Activated T-helper 1 cell treated with anti-CD3 and anti-CD28 coated beads, Interleukin-12 subunit alpha, Interleukin-12 subunit beta, Interleukin-2, Interleukin-4 antibody, amounts not matched to agents 30 ng/mL and 10 ng/mL and 1 ng/mL, durations not matched to agents 14 hours and 24 hours and 36 hours (primary cell): ENCODE measurements around the gene CHSY1. TPM values are rescaled to one million over a fixed set of nuclear protein-coding genes. Genes with fewer than 3 reads are reported as not detected.

ENCODE experiments used
- DNase-seq: peaks from one replicate; pipeline ENCODE4 v3.0.0; 2021; ENCODE audit warnings: low spot score
- H3K27ac Mint-ChIP-seq: one replicate; pipeline ENCODE4 v1.8.0; 2021; ENCODE audit warnings: mild to moderate bottlenecking, mixed read lengths
- H3K27me3 Mint-ChIP-seq: one replicate; pipeline ENCODE4 v1.8.0; 2022; ENCODE audit warnings: mild to moderate bottlenecking, moderate library complexity, mixed read lengths; ENCODE audit not compliant: insufficient read depth
- H3K36me3 Mint-ChIP-seq: one replicate; pipeline ENCODE4 v1.8.0; 2021; ENCODE audit warnings: low read depth, mixed read lengths
- H3K4me1 Mint-ChIP-seq: one replicate; pipeline ENCODE4 v1.8.0; 2021; ENCODE audit warnings: low read depth, mixed read lengths
- H3K4me3 Mint-ChIP-seq: one replicate; pipeline ENCODE4 v1.8.0; 2021; ENCODE audit warnings: mild to moderate bottlenecking, moderate library complexity, mixed read lengths
- H3K9me3 Mint-ChIP-seq: one replicate; pipeline ENCODE4 v1.8.0; 2021; ENCODE audit warnings: mixed read lengths
- intact Hi-C: fragments of 100-400 bp; cut with micrococcal nuclease; formaldehyde crosslinking; loops from one replicate; pipeline ENCODE4 v1.15.1; 2024
- total RNA-seq: library from RNA; stranded (reverse); gene quantifications from 2 replicates; pipeline ENCODE4 v1.2.3, GENCODE V29; 2022

Gene CHSY1
- total RNA-seq, 1 donor from 2014 or later = 76.3 TPM

- DNase-seq = no peak
- intact Hi-C loops = no loop called here
- no peaks in the 10 kb centered on the region for H3K27me3 Mint-ChIP-seq
- H3K4me3 Mint-ChIP-seq = no peak overlapping the region
- H3K9me3 Mint-ChIP-seq = no peaks in the 10 kb centered on the region
- peaks cover 82% of the 10 kb centered on the region for H3K4me1 Mint-ChIP-seq
- peak overlapping the region; percentile 66 for H3K27ac Mint-ChIP-seq
- peaks cover 64% of the 10 kb centered on the region for H3K36me3 Mint-ChIP-seq
Measured at GRCh38 chr15:101183931-101184305, 67.9 kb downstream of the CHSY1 start.

GRCh38 chr15:101183226-101183930 is 68.5 kb downstream of the CHSY1 start:
- no peak overlapping the region for H3K4me3 Mint-ChIP-seq
- H3K9me3 Mint-ChIP-seq = no peaks in the 10 kb centered on the region
- no peak for DNase-seq
- intact Hi-C loops = no loop called here
- peak overlapping the region; percentile 66 for H3K27ac Mint-ChIP-seq
- H3K4me1 Mint-ChIP-seq = peaks cover 82% of the 10 kb centered on the region
- peaks cover 65% of the 10 kb centered on the region for H3K36me3 Mint-ChIP-seq
- H3K27me3 Mint-ChIP-seq = no peaks in the 10 kb centered on the region

GRCh38 chr15:101182215-101182614 is 69.6 kb downstream of the CHSY1 start:
- intact Hi-C loops = loop anchor here (1.0 kb wide), 1 partner anchor 23 kb away; no protein-coding TSS in a partner anchor
- H3K27ac Mint-ChIP-seq = peak overlapping the region; percentile 49
- no peaks in the 10 kb centered on the region for H3K27me3 Mint-ChIP-seq
- no peaks in the 10 kb centered on the region for H3K9me3 Mint-ChIP-seq
- H3K4me3 Mint-ChIP-seq = peak overlapping the region; percentile 21
- peaks cover 83% of the 10 kb centered on the region for H3K4me1 Mint-ChIP-seq
- DNase-seq = no peak
- H3K36me3 Mint-ChIP-seq = peaks cover 69% of the 10 kb centered on the region

- H3K27me3 Mint-ChIP-seq = no peaks in the 10 kb centered on the region
- peaks cover 68% of the 10 kb centered on the region for H3K36me3 Mint-ChIP-seq
- no peaks in the 10 kb centered on the region for H3K9me3 Mint-ChIP-seq
- no peak for DNase-seq
- peak overlapping the region; percentile 23 for H3K4me3 Mint-ChIP-seq
- intact Hi-C loops = no loop called here
- peaks cover 81% of the 10 kb centered on the region for H3K4me1 Mint-ChIP-seq
- H3K27ac Mint-ChIP-seq = peak overlapping the region; percentile 49
Measured at GRCh38 chr15:101181349-101181748, 70.5 kb downstream of the CHSY1 start.

DNA sequence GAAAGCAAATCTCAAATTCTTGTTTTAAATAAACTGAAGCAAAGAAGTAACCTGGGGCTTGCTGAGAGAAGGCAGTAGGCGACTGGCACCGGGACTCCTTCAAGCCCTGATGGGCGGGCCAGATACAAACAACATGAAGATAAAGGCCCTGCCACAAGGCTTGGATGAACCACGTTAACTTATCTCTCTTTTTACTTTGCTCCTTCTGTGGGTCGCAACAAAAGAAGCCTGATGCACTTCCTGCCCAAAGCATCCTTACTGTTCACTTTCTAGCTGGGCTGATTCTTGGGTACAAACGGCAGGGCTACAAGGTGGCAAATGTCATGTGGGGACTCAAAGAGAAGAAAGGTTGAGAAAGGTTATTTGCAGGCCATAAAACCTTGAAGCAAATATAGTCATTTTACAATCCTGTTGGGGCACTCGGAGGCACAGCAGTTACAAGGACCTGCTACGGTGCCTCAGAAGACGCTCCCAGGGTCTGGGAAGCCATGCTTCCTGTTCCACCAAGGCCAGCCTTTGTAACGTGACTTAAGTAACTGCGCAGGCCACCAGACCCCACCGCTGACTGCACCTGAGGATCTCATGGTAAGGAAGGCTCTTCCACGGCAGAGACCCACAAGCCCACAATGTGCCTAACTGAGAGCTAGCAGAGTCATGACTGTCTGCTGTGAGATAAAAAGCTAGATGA is 71.1 kb downstream of the CHSY1 start:
- intact Hi-C loops = no loop called here
- peak overlapping the region; percentile 23 for H3K4me3 Mint-ChIP-seq

DNA sequence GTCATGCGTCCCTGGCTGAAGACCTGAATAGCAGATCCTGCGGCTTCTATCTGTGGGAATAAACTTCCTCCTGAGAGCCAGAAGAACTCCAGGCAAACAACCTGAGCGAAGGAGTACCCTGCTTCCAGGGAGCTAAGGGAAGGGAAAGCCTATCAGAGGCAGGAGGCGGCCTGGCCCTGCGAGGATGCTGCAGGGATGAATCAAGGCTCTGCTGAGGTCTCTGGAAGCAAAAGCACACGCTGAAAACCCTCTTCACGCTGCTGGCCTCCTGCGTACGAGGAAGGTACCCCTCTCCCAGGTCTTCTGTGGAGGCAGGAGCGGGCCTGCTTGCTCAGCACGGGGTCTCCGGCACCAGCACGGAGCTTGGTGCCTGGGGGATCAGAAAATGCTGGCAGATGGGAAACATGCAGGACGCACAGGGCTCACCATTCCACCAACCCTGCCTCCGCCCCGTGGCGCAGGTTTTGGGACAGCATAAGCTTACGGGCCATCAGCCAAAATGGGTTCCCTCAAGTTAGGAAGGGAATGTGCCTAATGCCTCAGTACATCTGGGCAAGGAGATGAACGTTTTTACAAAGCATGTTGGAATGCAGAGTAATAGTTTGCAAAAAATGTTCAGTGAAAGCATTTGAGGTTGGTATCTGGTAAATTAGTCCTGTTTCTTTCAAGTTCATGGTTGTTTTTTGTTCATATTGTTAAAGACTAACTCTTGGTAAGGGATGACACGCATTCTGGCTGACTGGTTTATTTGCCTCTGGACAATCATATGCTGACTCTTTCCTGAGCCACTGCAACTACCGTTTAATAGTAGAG is 72.3 kb downstream of the CHSY1 start:
- H3K27me3 Mint-ChIP-seq = no peaks in the 10 kb centered on the region
- no peak for DNase-seq
- H3K4me1 Mint-ChIP-seq = peaks cover 87% of the 10 kb centered on the region
- no peaks in the 10 kb centered on the region for H3K9me3 Mint-ChIP-seq
- peaks cover 77% of the 10 kb centered on the region for H3K36me3 Mint-ChIP-seq
- intact Hi-C loops = no loop called here
- peak overlapping the region; percentile 49 for H3K27ac Mint-ChIP-seq
- H3K4me3 Mint-ChIP-seq = no peak overlapping the region

More for the DNA sequence above, 71.1 kb downstream of the CHSY1 start:
- Mint-ChIP-seq H3K36me3 (peaks cover 73% of the 10 kb centered on the region), H3K9me3 (no peaks in the 10 kb centered on the region), H3K27ac (peak overlapping the region; percentile 49), H3K4me1 (peaks cover 86% of the 10 kb centered on the region), H3K27me3 (no peaks in the 10 kb centered on the region)
- no peak for DNase-seq

DNA sequence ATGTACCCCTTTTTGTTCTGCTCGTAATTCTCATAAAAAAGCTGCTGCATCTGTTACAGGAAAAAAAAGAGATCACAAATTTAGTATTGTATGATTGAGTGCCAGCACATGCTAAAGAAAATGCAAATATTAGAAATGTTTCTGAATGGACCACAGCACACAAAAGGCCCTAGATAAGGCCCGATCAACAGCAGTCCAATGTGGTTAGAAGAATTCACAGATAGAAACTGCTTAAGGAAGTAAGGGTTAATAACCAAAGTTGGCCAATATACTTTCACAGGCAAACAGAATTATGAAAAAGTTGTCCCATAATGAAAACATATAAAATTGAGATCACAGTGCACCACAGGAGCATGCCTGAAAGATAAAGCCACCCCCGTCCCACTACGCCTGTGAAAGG is 72.9 kb downstream of the CHSY1 start:
- peaks cover 91% of the 10 kb centered on the region for H3K4me1 Mint-ChIP-seq
- no peaks in the 10 kb centered on the region for H3K27me3 Mint-ChIP-seq
- H3K27ac Mint-ChIP-seq = no peak overlapping the region
- intact Hi-C loops = no loop called here
- H3K9me3 Mint-ChIP-seq = no peaks in the 10 kb centered on the region
- no peak overlapping the region for H3K4me3 Mint-ChIP-seq
- DNase-seq = no peak
- H3K36me3 Mint-ChIP-seq = peaks cover 82% of the 10 kb centered on the region

DNA sequence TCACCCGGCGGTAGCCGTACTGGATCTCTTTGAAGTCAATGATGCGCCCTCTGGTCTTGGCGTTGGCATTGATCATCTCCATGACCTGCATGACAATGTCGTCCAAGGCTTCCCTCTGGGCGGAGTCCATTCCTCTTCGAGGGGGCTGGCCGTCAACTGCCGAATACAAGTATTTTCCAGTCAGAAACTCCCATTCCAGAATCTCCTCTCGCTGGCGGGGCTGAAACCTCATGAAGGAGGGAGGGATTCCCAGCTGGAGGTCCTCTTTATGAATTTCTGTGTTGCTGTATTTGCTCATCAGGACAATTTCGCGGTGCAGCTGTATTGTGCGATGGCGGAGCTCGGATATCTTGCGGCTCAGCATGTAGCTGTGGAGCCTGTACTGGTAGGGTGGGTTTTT is 73.4 kb downstream of the CHSY1 start:
- DNase-seq = no peak
- Mint-ChIP-seq H3K9me3 (no peaks in the 10 kb centered on the region), H3K27me3 (no peaks in the 10 kb centered on the region), H3K4me1 (peaks cover 90% of the 10 kb centered on the region), H3K27ac (no peak overlapping the region), H3K4me3 (no peak overlapping the region), H3K36me3 (peaks cover 81% of the 10 kb centered on the region)
- intact Hi-C loops = no loop called here

DNA sequence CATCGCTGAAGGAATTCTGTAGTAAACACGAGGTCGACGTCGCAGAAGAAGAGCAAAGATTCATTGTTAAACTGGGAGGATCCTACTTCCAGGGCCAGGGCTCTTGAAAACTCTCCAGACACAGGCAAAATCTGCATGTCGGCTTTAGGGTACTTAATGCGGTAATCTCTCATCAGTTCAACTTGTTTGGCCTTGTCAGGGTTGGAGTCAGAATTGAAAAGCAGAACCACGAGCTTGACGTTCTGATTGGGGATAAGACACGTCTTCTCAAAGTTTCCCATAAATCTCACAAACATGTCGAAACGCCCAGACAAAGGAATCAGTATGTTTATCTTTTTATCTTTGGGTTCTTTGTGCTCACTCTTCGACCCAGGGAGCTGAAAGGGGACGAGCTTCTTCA is 74.0 kb downstream of the CHSY1 start:
- H3K27me3 Mint-ChIP-seq = no peaks in the 10 kb centered on the region
- no peak for DNase-seq
- H3K27ac Mint-ChIP-seq = peak overlapping the region; percentile 31
- peaks cover 84% of the 10 kb centered on the region for H3K4me1 Mint-ChIP-seq
- peaks cover 78% of the 10 kb centered on the region for H3K36me3 Mint-ChIP-seq
- no peaks in the 10 kb centered on the region for H3K9me3 Mint-ChIP-seq
- no peak overlapping the region for H3K4me3 Mint-ChIP-seq
- intact Hi-C loops = no loop called here

- intact Hi-C loops = no loop called here
Measured at GRCh38 chr15:101176625-101177024, 75.2 kb downstream of the CHSY1 start.

GRCh38 chr15:101175401-101175800 is 76.4 kb downstream of the CHSY1 start:
- Mint-ChIP-seq H3K27me3 (no peaks in the 10 kb centered on the region), H3K4me3 (peak overlapping the region; percentile 5), H3K36me3 (peaks cover 61% of the 10 kb centered on the region), H3K27ac (peak overlapping the region; percentile 40), H3K4me1 (peaks cover 69% of the 10 kb centered on the region), H3K9me3 (no peaks in the 10 kb centered on the region)
- intact Hi-C loops = no loop called here
- DNase-seq = no peak

More at GRCh38 chr15:101176625-101177024, 75.2 kb downstream of the CHSY1 start:
- DNase-seq = no peak
- Mint-ChIP-seq H3K4me3 (no peak overlapping the region), H3K27me3 (no peaks in the 10 kb centered on the region), H3K27ac (peak overlapping the region; percentile 44), H3K4me1 (peaks cover 77% of the 10 kb centered on the region), H3K36me3 (peaks cover 70% of the 10 kb centered on the region), H3K9me3 (no peaks in the 10 kb centered on the region)

- H3K27me3 Mint-ChIP-seq = no peaks in the 10 kb centered on the region
- H3K4me1 Mint-ChIP-seq = peaks cover 71% of the 10 kb centered on the region
- peaks cover 58% of the 10 kb centered on the region for H3K36me3 Mint-ChIP-seq
- H3K27ac Mint-ChIP-seq = peak overlapping the region; percentile 34
- no peaks in the 10 kb centered on the region for H3K9me3 Mint-ChIP-seq
- DNase-seq = no peak
- intact Hi-C loops = no loop called here
- no peak overlapping the region for H3K4me3 Mint-ChIP-seq
Measured at GRCh38 chr15:101174152-101174920, 77.5 kb downstream of the CHSY1 start.
